GDM1 (cell line): ENCODE results near the gene SMTN.
"Not testable (repeated sequence)": the region's sequence is repeated elsewhere in the genome, so short reads cannot be mapped to it uniquely, and the experiment has no call there.

Experiments
- DNase-seq: peaks from one replicate; lab custom pipeline; 2025; lab: John Stamatoyannopoulos, UW

Gene SMTN

GRCh38 chr22:31104869-31105268 lies 23.8 kb downstream of the SMTN start:
- no peak for DNase-seq

DNA sequence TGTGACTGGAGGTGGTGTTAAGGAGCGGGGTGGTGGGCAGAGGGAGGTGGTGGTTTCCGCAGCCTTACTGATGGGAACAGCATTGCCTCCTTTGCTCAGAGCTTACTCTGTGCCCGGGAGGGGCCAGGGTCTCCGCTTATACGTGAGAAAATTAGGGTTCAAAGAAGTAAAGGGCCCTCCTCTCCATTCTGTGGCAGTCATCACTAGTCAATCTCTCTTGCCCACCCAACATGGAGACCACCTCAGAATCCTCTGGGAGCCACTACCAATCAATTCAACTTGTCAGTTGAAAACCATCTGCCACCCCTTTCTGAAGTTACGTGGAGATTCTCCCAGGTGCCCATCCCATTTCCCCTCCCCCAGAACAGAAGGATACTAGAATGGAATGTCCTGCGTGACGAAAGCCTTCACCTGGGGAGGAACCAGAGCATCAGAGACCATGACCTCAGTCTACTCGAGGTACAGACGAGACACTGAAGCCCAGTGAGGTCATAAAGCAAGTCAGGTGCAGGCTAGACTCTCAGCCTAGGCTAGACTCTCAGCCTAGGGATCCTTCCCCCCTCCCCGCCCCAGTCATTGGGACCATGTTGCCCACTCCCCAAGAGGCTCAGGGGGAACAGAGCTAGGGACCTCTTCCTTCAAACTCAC lies 24.3 kb downstream of the SMTN start:
- no peak for DNase-seq

DNA sequence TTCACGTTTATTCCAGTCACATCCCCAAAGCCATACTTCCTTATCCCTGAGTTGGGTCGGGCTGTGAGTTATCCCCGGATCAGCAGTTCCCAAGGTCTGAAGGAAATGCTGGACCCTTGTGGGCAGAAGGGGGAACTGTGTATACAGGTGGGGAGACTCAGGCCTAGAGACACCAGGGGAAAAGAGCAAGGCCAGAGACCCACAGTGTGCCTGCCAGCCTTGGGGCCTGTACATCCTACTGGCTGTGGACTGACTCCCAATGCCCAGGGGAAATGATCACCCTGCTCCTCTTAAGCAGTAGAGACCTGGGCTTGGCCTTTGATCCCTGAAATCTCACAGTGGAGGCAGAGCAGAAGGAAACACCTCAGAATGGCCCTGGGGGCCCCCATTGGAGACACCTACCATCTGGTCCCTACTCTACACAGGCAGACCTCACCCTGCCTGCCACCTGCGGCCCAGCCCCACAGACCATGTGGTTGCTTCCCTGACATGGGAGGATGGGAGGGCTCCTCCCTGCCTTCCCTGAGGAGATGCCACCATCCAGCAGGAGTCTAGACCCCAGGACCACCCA lies 25.0 kb downstream of the SMTN start:
- no peak for DNase-seq

DNA sequence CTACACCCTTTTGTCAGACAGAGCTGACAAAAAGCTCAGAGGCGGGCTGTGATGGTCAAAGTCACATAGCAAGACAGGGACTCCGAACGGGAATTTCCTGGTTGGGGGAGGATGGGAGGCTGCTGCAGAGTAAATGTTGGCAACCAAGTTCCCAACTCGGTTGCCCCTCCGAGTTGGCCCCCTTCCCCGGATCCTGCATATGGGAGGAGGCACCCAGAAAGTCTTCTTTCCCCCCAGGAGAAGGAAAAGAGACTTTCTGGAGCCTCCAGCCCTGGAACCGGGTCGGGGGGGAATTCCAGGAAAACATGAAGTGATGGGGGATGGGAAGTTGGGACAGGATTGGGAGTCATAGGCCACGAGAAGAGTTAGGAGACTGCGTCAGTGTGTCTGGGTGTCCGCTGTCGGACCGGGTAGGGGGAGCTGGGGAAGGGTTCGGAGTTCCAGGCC lies 25.6 kb downstream of the SMTN start:
- DNase-seq: no peak

- peak; percentile 80 for DNase-seq
Measured at GRCh38 chr22:31107178-31107893, 26.2 kb downstream of the SMTN start, which contains the start of gene SELENOM. SELENOM (minus strand) TSS chr22:31107568; CDS start chr22:31107505, 63 bp downstream.

- no peak for DNase-seq
Measured at GRCh38 chr22:31107894-31108218, 26.7 kb downstream of the SMTN start.

- not testable (repeated sequence) for DNase-seq
Measured at GRCh38 chr22:31112547-31113091, 31.5 kb downstream of the SMTN start.

DNA sequence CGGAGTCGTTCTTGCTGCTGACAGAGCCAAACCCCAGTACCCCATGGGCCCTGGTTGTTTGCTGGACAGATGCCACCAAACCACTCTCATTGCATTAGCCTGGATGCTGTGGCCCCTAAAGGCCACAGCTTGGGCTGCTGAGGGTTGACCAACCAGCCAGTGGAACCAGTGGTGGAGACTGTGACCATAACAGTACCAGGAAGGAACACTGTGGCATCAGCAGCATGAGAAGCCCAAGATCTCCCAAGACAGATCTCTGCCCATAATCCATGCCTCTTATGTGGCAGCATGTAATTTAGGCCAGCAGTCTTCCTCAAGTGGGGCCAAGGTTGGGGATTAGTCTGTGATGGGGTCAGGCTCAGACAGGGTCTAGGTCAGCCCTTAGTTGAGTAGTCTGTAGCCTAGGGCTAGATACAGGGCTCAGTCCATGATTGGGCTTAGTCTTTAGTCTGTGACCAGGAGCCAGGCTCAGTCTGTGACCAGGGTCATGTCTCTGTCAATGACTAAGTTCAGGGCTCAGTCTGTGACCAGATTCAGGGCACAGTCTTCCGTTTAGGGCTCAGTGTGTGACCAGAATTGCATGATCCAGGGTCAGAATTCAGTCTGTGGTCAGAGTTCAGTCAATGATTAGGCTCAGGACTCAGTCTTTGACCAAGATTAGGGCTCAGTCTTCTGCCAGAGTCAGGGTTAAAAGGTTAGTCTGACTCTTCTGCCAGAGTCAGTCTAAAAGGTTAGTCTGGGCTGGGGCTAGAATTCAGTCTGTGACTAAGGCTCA lies 37.1 kb downstream of the SMTN start:
- no peak for DNase-seq

GRCh38 chr22:31119026-31119717 lies 38.1 kb downstream of the SMTN start:
- no peak for DNase-seq

GRCh38 chr22:31120230-31120629 lies 39.1 kb downstream of the SMTN start:
- DNase-seq: no peak

- DNase-seq: no peak
Measured at GRCh38 chr22:31120642-31121041, 39.5 kb downstream of the SMTN start.

DNA sequence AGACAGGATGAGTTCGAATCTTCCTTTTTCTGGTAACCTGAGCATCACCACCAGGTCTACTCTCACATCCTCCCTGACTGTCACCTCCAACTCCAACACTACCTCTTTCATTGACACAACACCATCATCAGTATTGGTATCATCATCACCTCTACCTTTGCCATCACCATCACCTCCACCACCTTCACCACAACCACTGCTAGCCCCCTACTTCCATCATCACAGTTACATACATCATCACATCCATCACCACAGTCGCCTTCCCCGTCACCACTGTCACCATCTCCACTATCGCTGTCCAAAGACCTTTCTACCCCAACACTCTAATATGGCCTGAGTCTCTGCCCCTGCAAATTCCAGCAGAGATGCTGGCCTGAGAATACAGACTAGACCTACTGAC lies 40.3 kb downstream of the SMTN start:
- no peak for DNase-seq

DNA sequence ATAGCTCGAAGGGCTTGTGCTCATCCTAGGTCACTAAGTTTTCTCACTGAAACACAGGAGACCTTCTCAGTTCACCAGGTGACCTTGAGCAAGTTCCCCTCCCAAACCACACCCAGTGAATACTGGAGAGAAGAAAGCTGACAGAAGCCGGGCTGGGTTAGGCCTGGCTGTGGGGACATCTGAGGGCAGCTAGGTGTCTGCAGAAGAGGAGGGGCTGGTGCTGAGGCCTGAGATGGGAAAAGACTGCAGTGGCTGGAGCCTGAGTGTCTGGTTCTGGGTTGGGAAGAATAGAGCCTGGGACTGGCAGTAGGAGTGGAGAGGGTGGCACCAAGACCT lies 41.0 kb downstream of the SMTN start:
- DNase-seq: no peak

DNA sequence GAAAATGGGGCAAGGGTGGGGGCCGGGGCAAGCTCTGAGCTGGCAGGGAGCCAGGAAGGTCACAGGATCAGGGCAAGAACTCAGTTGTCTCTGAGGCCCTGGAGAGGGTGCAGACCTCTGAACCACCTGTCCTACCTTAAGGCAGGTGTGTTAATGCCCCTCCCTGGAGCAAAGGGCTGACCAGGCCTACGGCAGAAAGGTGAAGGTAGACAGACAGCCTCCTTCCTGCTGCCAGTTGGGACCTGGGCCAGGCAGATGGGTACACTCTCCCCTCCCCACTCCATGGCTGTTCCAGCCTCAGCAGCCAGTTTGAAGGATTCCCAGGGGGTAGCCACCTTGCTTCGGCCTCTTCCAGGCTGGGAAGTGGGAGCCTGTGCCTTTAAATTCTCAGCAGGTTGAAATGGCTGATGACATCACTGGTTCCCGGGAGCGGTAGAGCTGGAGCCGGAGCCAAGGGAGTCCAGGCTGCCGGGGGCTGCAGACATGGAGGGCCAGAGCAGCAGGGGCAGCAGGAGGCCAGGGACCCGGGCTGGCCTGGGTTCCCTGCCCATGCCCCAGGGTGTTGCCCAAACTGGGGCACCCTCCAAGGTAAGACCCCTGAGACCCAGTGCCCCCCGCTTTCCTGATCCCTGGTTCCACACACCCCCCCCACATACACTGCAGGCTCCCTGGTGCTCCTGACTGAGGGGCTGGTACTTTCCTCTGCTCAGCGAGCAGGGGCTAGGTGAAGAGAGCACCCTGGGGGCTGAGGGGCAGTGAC lies 41.6 kb downstream of the SMTN start, which contains the start of gene INPP5J:
Gene INPP5J (plus strand): TSS at position 435 of the 760 bp plus-strand sequence. CDS start 49 bp downstream, at position 484.
- no peak for DNase-seq

- no peak for DNase-seq
Measured at GRCh38 chr22:31123292-31123602, 42.1 kb downstream of the SMTN start.

DNA sequence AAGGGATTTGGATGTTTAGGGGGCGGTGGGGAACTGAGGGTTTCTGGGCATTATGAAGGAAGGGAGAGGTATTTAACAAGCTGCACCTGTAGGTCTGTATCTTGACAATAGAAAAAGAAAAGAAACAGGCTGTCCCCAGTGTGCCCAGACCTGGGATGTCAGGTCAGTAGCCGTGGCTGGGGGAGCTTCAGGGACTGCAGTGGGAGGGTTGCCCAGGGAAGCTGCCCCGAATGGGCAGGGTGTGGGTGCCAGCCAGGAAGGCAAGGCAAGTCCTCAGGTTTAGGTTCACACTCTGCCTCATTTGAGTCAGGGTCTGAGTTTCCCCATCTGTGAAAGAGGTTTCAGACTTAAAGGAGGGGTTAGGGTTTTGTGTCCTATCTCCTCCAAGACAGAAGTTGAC lies 43.2 kb downstream of the SMTN start:
- no peak for DNase-seq

- no peak for DNase-seq
Measured at GRCh38 chr22:31124811-31125465, 43.8 kb downstream of the SMTN start.

DNA sequence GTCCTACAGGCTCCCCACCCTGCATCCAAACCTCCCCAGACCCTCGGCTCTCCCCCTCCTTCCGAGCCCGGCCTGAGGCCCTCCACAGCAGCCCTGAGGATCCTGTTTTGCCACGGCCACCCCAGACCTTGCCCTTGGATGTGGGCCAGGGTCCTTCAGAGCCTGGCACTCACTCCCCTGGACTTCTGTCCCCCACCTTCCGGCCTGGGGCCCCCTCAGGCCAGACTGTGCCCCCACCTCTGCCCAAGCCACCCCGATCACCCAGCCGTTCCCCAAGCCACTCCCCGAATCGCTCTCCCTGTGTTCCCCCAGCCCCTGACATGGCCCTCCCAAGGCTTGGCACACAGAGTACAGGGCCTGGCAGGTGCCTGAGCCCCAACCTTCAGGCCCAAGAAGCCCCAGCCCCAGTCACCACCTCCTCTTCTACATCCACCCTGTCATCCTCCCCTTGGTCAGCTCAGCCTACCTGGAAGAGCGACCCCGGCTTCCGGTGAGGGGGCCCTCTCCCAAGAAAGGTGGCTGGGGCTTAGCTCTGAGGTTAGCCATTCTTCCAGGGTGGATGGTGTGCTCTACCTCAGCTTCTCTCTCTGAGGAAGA lies 44.5 kb downstream of the SMTN start:
- no peak for DNase-seq

DNA sequence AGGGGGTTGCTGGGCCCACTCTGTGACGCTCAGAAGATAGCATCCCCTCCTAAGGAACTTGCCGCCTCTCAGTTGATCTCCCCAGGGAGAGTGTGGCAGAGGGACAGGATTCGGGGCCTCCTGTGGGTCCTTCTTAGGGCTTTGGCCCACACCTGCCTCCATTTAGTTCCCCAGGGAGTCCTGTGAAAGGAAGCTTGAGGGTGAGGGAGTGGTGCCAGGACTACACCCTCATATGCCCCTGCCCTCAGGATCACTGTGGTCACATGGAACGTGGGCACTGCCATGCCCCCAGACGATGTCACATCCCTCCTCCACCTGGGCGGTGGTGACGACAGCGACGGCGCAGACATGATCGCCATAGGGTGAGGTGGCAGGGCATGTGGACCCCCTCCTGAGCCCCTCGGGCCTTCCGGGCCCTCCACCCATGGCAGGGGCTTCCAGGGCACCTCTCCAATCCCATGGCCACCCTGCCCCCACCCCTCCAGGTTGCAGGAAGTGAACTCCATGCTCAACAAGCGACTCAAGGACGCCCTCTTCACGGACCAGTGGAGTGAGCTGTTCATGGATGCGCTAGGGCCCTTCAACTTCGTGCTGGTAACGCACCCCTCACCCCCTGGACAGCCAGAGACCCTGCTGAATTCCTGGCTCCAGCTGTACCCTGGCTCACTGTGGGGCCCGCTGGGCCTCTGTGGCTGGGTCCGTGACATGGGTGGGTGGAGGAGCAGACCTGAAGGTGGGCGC lies 45.2 kb downstream of the SMTN start:
- no peak for DNase-seq

DNA sequence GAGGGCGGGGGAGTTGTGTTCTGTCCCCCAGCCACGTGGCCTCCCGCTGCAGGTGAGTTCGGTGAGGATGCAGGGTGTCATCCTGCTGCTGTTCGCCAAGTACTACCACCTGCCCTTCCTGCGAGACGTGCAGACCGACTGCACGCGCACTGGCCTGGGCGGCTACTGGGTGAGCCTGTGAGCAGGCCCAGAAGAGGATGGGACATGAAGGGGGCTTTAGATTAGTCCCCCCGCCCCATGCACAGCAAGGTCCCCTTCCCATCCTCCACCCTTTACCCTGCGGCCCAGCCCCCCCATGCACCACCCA lies 45.7 kb downstream of the SMTN start:
- DNase-seq: no peak
